WTC11 (cell line): ENCODE measurements around the gene CLASP1. TPM values are rescaled to one million over a fixed set of nuclear protein-coding genes. Genes with fewer than 3 reads are reported as not detected.

Experiments used
- ATAC-seq: fragments of 200-7000 bp; cut with Tn5 transposase; 2 replicates; pipeline ENCODE4 v1.10.0; 2021; ENCODE audit warnings: mild to moderate bottlenecking, moderate library complexity
- CTCF ChIA-PET: fragments of 300-600 bp; sonication (Branson Sonifier 250); formaldehyde crosslinking; loops from one replicate; lab custom pipeline; 2021; ENCODE audit warnings: antibody characterized with exemption; lab: Charles Lee
- POLR2A ChIA-PET: fragments of 350-600 bp; sonication (Branson Sonifier 250); formaldehyde crosslinking; loops from one replicate; lab custom pipeline; 2021; ENCODE audit warnings: antibody characterized with exemption; lab: Charles Lee
- DNase-seq: peaks from one replicate; pipeline ENCODE4 v3.0.0; 2021; ENCODE audit warnings: low spot score
- H3K27ac Mint-ChIP-seq: 2 replicates; pipeline ENCODE4 v1.8.0; 2021; ENCODE audit warnings: mixed read lengths
- H3K27me3 Mint-ChIP-seq: 2 replicates; pipeline ENCODE4 v1.8.0; 2021; ENCODE audit warnings: low read depth, mild to moderate bottlenecking, moderate library complexity, mixed read lengths
- H3K36me3 Mint-ChIP-seq: 2 replicates; pipeline ENCODE4 v1.8.0; 2021; ENCODE audit warnings: mixed read lengths
- H3K4me1 Mint-ChIP-seq: 2 replicates; pipeline ENCODE4 v1.8.0; 2022; ENCODE audit warnings: mixed read lengths
- H3K4me3 Mint-ChIP-seq: 2 replicates; pipeline ENCODE4 v1.8.0; 2021; ENCODE audit warnings: mild to moderate bottlenecking, moderate library complexity, mixed read lengths
- H3K9me3 Mint-ChIP-seq: 2 replicates; pipeline ENCODE4 v1.8.0; 2021; ENCODE audit warnings: mixed read lengths
- AFF4 ChIP-seq: sonication (generic); formaldehyde crosslinking; IDR thresholded peaks from 2 replicates; pipeline ENCODE4 v1.8.1; 2023; ENCODE audit warnings: mild to moderate bottlenecking, missing genetic modification reagents, borderline replicate concordance
- AR ChIP-seq: fragments of 250-450 bp; sonication (Bioruptor Pico); IDR thresholded peaks from 2 replicates; pipeline ENCODE4 v1.9.0; 2021; ENCODE audit warnings: mild to moderate bottlenecking
- ATF2 ChIP-seq: sonication (generic); formaldehyde crosslinking; IDR thresholded peaks from 2 replicates; pipeline ENCODE4 v1.8.1; 2022; ENCODE audit warnings: low read depth, missing genetic modification reagents, borderline replicate concordance
- CDX4 ChIP-seq: fragments of 250-450 bp; sonication (Bioruptor Pico); IDR thresholded peaks from 2 replicates; pipeline ENCODE4 v1.9.0; 2021; ENCODE audit warnings: moderate library complexity, mild to moderate bottlenecking, inconsistent platforms, borderline replicate concordance
- CREM ChIP-seq: sonication (generic); formaldehyde crosslinking; IDR thresholded peaks from 2 replicates; pipeline ENCODE4 v1.8.1; 2022; ENCODE audit warnings: mild to moderate bottlenecking, missing genetic modification reagents, moderate library complexity
- E2F4 ChIP-seq: sonication (generic); formaldehyde crosslinking; IDR thresholded peaks from 2 replicates; pipeline ENCODE4 v1.8.1; 2022; ENCODE audit warnings: low read depth, mild to moderate bottlenecking, moderate library complexity, missing genetic modification reagents, borderline replicate concordance
- ESRRA ChIP-seq: sonication (generic); formaldehyde crosslinking; IDR thresholded peaks from 2 replicates; pipeline ENCODE4 v1.8.1; 2022; ENCODE audit warnings: mild to moderate bottlenecking, missing genetic modification reagents, borderline replicate concordance
- FOXK1 ChIP-seq: sonication (generic); formaldehyde crosslinking; IDR thresholded peaks from 2 replicates; pipeline ENCODE4 v1.8.0; 2022; ENCODE audit warnings: mild to moderate bottlenecking, moderate library complexity, missing genetic modification reagents
- GTF2I ChIP-seq: fragments of 250-450 bp; sonication (Bioruptor Pico); conservative IDR thresholded peaks from 2 replicates; pipeline ENCODE4 v1.4.0; 2021; ENCODE audit warnings: mild to moderate bottlenecking
- JUN ChIP-seq: sonication (generic); formaldehyde crosslinking; IDR thresholded peaks from 2 replicates; pipeline ENCODE4 v1.8.0; 2023; ENCODE audit warnings: mild to moderate bottlenecking, missing genetic modification reagents
- NFE2L1 ChIP-seq: sonication (generic); formaldehyde crosslinking; IDR thresholded peaks from 2 replicates; pipeline ENCODE4 v1.8.1; 2023; ENCODE audit warnings: missing genetic modification reagents
- STAT6 ChIP-seq: sonication (generic); formaldehyde crosslinking; conservative IDR thresholded peaks from 2 replicates; pipeline ENCODE4 v1.8.1; 2023; ENCODE audit warnings: mild to moderate bottlenecking, low read depth, missing genetic modification reagents, moderate library complexity
- TEAD1 ChIP-seq: sonication (generic); formaldehyde crosslinking; IDR thresholded peaks from 2 replicates; pipeline ENCODE4 v1.8.0; 2022; ENCODE audit warnings: mild to moderate bottlenecking, missing genetic modification reagents
- USF1 ChIP-seq: sonication (generic); formaldehyde crosslinking; IDR thresholded peaks from 2 replicates; pipeline ENCODE4 v1.8.0; 2022; ENCODE audit warnings: mild to moderate bottlenecking, missing genetic modification reagents
- ZNF138 ChIP-seq: sonication (generic); formaldehyde crosslinking; conservative IDR thresholded peaks from 2 replicates; pipeline ENCODE4 v1.8.1; 2022; ENCODE audit warnings: mild to moderate bottlenecking, moderate library complexity, missing genetic modification reagents
- total RNA-seq: library from RNA; stranded (reverse); gene quantifications from 3 replicates; pipeline ENCODE4 v1.2.3, GENCODE V29; 2021

CLASP1 gene
- total RNA-seq, 1 experiment from 2014 or later, result 50.0 TPM

- peak; percentile 46; the same call in 1 of the 2 replicates for ATAC-seq
- Mint-ChIP-seq H3K4me1 (peaks cover 5% of the 10 kb centered on the region), H3K9me3 (no peaks in the 10 kb centered on the region), H3K27me3 (no peaks in the 10 kb centered on the region), H3K27ac (0 out of 2 replicates have a peak overlapping the region, but pooled peaks have one; percentile 50), H3K4me3 (no peak overlapping the region), H3K36me3 (peaks cover 19% of the 10 kb centered on the region; the same call in 1 of the 2 replicates)
- no peak for DNase-seq
- CTCF ChIA-PET, result no interaction called here
- POLR2A ChIA-PET, result no interaction called here
- no peak for TF ChIP-seq CREM (CRISPR knock-in tag)
- no peak for TF ChIP-seq JUN (CRISPR knock-in tag)
- TF ChIP-seq STAT6 (CRISPR knock-in tag), result no peak
- TF ChIP-seq FOXK1, result no peak
- no peak for TF ChIP-seq ATF2
- no peak for TF ChIP-seq NFE2L1 (CRISPR knock-in tag)
- TF ChIP-seq ZNF138 (CRISPR knock-in tag), result no peak
- no peak for TF ChIP-seq GTF2I (CRISPR knock-in tag)
- TF ChIP-seq USF1 (CRISPR knock-in tag), result no peak
- TF ChIP-seq CDX4 (CRISPR knock-in tag), result no peak
- TF ChIP-seq AR (CRISPR knock-in tag), result no peak
- TF ChIP-seq AFF4 (CRISPR knock-in tag), result no peak
- TF ChIP-seq E2F4, result no peak
- no peak for TF ChIP-seq ESRRA (CRISPR knock-in tag)
- no peak for TF ChIP-seq TEAD1 (CRISPR knock-in tag)
These were observed 43.2 kb downstream of the CLASP1 start for GRCh38 chr2:121605820-121606733.
